Stimulated activated CD4-positive, alpha-beta T cell treated with anti-CD3 and anti-CD28 coated beads, Interleukin-1b, Interleukin-23, amount 100 ng/mL, for 48 hours (primary cell): Measurements from ENCODE around the gene FTO.

Source experiments
- DNase-seq: peaks from one replicate; pipeline ENCODE4 v3.0.0-alpha.2; 2020

The FTO gene

DNA sequence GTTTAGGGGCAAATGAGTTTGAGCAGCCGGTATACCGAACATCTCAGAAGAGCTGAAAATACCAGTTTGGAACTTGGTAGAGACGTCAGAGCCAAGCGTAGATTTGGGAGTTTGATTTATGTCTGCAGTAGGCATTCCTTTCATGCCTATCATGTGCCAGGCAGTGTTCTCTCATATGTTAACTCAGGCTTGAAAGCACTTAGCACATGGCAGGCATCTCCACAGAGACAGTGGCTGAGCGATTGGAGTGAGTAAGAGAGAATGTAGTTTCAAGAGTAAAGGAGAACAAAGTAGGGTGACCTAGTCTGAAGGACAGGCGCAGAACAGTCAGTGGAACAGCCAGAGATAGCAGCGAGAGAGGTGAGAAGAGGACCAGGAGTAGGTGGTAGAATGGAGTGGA is 207.0 kb downstream of the FTO start:
- no peak for DNase-seq

DNA sequence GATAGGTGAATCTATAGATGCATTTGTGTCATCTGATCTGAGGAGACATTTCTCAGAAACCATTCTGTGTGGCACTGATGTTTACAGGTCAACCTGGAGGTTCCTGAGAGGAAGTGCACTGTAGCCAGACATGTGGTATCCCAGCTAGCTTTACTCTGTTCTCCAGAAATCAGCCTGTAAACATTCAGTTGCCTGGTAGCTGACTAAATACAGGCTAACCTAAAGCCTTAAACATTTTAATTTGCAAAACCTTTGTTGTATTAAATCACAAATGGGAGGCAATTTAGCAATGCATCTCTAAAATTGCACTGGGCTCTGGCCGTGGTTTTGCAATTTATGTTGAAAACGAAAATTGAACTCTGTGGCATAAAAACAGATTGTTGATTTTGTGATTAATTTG is 207.6 kb downstream of the FTO start:
- DNase-seq: no peak

DNA sequence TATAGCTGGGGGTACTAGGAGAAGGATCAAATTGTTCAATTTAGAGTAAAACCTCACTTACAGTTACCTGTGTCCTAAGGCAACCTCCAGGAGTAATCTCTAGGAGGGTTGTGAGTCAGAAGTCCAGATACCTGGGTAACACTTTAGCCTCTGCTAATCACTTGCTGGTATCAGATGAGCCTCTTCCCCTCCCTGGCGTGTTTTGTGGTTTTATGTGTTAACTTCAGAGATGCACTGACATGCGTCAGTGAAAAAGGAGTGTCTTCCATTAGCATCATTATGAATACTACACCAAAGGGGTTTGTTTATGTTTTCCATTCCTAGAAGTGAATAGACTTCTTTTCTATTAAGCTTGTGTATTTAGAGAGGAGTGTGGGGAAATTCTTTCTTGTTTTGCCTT is 208.2 kb downstream of the FTO start:
- DNase-seq: peak; percentile 49

DNA sequence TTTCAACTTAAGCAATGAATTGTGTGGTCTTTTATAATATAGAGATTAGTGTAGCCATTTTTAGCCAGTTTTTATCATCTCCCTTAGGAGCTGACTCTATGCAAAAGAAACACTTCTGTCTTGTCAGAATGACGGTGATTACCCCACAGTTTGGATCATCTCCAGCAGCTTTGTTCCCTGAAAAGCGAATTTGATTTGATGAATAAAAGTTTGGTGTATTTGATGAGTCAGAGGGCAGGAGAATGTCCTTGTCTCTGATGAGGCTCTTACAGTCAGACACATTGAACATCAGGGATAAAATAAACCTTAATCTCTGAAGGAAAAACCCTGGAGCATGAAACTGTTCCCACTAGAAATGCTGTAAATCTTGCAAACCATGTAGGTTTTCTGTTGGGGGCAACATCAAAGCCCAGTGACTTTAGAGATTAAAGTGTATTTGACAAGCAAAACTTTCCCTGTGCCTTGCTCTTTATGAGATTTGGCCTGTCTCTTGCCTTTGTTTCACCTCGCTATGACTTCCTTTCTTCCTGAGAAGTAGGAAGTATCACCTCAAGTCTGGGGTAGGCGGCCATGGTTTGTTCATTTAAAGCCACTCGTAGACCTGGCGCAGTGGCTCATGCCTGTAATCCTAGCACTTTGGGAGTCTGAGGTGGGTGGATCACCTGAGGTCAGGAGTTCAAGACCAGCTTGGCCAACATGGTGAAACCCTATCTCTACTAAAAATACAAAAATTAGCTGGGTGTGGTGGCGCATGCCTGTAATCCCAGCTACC is 209.3 kb downstream of the FTO start:
- DNase-seq: peak; percentile 27

DNA sequence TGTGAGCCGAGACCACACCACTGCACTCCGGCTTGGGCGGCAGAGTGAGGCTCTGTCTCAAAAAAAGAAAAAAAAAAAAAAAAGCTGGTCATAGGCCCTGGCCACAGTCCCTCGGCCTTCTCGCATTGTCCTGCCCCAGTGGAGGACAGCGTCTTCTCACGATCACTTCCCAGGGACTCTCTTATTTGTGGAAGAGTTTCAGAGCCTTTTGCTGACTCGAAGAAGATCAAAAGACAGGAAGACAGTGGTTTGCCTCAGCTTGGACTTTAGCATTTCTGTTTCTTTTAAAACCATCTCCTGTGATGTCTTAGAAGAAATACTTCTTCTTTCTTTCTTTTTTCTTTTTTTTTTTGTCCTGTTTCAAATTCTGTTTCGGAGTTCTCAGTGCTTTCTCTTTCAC is 210.0 kb downstream of the FTO start:
- no peak for DNase-seq

DNA sequence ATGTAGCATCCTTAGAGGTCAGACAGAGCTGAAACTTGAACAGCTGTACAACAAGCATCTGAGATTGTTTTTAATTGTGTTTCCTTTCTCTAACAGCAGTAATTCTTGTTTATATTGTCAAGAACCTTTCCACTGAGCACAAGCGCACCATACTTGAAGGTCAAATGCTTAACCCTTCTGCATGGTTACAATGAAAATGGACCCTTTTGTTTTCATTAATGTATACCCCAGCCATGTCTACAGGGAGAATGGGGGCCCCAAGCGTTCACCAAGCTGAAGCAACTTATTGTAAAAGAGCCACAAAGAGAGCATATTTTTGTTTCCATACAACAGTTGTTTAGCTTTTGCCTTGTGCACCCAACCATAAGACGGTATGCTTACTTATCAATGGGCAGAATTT is 210.8 kb downstream of the FTO start:
- DNase-seq: no peak

DNA sequence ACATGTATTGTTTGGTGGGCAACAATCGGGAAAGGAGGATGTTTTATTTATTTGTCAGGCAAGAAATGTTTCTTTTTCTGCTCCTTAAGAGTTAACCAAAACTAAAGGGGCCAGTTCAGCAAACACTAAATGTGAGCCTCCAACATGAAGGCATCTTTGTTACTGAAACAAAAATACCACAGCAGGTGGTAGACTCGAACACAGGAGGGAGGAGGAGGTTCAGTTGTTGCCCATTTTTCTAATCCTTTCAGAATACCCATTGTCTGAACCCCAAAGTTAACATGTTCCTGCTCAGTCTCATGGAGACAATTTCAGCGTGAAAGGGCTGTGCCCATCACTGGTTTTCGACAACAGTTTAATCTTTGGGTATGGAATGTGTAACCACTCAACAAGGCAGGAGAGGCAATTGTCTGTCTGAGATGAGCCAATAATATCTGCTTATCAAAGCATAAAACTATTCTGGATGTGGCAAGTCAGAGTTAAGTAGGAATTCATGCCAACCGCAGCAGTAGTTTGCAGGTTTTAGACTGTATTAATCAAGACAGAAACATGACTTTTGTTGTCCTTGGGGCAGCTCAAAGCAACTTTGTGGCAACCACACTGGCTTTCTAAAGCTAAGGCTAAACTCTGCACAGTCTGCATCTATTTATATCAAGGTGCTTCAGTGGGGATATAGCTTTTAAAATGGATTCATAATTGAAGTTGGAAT is 211.7 kb downstream of the FTO start:
- no peak for DNase-seq

DNA sequence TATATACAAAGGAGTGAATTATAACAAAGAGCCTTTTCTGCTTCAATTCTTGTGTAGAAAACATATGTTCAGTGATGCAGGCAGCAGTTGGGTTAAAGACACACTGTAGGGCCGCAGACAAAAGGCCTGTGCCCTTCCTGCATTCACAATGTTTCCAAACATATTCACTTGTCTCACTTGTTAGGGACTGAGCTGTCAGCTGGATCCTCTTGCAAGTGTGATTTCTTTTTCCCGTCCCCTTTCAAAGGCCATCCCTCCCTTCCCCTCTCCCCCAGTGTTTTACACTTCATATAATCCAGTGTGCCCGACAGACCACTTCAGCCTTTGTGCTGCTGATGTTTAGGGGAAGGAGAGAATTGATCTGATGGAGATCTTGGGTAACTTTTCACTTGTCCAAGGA is 217.0 kb downstream of the FTO start:
- DNase-seq: no peak

DNA sequence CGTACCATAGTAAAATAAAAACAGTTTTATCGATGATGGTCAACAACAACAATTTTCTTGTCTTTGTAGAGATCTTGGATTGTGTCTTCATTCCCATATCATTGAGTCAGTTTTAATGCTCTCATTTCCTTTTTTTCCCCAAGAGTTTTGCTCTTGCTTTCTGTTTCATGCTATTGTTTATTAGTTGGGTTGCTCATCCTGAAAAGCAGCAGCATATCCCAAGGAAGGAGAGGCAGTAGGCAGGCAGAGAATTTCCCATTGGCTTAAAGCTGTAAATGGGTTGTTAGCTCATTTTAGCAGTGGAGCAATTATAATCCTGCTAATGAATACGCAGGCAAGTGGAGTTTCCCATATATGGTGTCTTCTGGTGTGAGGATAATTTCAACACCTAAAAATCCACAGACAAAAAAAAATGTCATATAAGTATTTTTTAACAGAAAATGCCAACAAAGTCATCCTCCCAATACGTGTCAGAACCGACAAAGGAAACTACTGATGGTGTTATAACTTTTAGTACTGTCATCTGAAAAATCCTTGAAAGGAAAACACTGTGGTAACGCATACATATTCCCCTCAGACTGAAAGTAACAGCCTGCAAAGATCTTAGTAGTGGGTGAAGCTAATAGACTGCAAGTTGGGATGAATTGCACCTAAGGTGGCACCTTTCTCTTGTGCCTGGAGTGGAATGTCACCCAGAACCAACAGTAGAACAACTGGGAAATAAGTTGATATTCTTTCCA is 218.3 kb downstream of the FTO start:
- no peak for DNase-seq

DNA sequence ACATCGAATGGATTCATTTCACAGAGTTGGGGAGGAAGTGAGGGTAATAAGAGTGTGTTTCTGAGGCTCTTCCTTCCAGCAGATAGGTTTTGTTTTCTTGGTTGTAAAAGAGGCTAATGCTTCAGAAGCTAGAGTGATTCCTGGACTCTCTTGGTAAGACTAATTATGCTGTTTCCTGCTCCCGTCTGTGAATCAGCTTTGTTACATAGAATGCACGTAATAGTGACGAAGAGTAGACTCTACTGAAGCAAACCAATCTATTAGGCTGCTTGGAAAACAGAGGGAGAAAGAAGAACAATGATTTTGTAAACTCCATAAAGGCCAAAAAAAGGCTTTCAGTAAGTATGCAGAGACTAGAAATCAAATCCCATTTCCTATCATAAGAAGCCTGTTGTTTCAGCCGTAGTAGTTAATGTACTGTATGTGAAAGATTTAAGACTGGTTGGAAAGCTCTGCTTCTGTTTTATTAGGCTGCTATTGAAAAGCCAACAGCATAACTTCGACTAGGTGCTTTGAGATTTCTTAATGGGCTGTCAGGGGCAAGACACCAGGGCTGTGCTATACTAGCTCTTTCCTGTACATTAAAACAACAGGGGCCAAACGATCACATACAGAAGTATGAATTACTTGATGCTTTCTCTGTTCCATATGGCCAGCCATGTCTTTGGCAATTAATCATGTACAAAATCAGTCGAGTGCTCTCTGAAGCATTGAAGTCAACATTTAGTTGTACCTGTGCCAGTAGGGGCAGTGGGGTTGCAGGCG is 219.0 kb downstream of the FTO start:
- DNase-seq: no peak

DNA sequence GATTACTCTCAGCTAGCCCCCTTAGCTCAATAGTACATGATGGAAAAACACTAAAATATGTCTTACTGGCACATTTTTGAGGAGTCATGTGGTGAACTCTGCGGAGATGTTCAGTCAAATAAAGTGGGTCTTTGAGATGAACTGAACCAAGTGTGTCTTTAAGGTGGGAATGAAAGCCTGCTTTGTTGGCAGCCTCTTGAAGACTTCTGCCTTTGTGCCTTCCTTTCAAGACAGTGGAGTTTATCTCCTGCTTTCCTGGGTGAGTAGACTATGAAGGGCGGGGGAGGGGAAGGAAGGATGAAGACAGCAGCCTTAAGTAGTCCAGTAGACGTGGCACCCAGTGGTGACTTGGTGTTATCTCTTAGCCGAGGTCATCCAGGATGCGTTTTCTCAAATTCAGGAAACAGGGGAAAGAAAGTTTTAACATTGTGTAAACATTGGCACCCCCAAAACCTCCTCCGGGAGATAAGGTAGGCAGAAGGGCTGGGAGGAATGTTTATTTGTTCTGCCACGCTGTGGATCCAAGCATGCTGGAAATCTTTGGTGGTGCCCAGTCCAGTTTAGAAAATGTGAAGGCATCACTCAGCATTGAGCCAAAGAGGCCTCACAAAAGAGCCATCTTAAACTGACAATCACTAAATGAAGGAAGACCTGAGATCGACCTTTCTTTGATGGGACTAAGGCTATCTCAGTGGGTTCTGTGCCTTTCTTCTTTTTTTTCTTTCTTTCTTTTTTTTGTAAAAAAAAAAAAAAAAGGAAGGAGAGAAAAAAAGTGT is 220.6 kb downstream of the FTO start:
- no peak for DNase-seq

DNA sequence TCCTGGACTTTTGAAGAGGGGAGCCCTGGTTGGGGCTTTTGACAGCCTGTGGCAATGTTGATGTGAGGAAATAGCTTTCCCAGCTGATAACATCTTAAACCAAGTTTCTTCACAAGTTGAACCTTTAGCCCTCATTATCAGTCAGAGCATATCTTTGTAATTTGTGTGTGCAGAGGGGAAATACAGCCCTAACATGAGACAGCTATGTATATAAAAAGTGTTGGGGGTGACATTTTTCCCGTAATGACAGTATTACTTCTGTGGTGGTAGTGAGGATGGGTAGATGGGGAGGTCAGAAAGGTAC is 221.1 kb downstream of the FTO start:
- DNase-seq: no peak

DNA sequence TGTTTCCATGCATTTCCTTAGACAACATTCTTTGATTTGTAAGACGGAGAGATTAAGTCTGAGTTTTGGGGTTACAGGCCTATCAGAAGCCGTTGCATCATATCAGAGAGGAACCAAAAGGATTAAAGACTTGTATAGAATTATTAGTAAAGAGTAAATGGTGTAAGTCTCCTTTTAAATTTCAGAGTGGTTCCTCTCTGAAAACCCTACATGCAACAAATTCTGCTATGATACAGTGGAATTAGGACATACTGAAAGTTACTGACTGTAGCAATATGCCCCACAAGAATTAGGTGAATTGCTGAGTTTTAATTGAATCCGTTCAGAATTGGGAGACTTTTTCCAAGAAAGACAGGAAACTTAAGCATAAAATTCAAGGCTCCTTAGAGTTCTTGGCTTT is 221.6 kb downstream of the FTO start:
- DNase-seq: no peak

DNA sequence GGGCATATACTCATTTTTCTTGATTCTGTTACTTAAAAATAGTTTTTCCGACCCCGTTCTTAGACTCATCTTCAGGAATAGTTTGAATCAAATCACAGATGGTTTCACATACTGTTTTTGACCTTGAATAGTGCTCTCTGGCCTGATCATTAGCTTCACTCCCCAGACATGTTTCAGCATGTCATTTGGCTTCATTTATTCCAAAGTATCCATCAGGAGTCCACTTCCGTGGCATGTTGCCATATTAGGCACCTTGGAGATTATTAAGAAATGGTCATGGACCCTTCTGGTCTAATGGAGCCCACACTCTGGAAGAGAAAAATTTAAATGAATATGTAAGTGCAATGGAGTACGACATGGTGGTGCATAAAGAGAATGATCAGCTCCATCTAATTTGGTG is 222.3 kb downstream of the FTO start:
- DNase-seq: no peak

DNA sequence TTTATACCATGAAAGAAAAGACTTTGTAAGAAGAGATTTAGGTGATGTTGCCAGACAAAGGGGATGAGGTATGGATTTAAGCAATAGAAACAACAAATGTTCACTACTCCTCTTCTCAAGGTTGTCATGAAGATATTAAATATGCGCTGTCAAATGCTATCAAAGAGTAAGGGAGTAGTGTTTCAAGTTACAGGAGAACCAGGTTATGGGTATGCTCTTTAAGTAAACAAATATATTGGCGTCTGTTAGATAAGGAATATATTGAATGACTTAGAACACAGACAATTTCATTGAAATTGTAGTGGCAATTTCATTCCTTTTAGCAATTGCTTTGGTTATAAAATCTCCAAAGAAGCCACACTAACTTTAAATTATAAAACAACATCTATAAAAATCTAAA is 229.0 kb downstream of the FTO start:
- DNase-seq: no peak

DNA sequence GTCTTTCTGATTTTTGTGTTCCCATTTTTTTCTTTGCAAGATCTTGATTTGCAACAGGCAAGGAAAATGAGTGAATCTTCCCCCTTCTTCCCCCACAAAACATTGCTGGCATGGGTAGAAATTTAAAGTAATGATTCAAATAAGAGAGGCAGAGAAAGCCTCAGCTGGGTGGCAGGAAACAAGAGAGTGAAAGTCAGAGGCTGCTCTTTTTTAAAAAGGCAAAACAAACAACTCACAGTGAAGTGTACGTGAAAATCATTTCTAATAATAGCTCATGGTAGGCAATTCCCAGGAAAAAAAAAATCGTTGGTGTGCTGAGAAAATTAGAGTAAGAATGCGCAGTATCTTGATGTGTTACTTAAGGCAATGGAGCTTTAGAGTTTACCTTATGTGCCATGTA is 229.5 kb downstream of the FTO start:
- no peak for DNase-seq

DNA sequence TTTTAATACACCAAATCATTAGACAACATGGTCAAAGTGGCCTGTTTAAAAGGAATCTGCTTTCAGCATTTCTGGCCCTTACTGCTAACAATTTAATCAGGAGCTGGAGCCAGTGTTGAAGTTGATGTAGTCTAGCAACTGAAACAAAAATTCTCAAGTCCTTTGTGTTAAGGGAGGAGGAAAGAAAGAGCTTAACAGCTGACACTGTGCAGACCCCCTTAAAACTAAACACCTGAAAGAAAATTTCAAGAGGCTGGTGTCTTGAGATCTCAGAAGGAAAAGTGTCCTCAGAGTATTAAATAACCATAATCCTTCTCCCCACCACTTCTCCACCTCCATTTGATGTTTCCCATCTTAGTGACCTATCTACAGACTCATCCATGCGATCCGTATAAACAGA is 232.1 kb downstream of the FTO start:
- DNase-seq: no peak

DNA sequence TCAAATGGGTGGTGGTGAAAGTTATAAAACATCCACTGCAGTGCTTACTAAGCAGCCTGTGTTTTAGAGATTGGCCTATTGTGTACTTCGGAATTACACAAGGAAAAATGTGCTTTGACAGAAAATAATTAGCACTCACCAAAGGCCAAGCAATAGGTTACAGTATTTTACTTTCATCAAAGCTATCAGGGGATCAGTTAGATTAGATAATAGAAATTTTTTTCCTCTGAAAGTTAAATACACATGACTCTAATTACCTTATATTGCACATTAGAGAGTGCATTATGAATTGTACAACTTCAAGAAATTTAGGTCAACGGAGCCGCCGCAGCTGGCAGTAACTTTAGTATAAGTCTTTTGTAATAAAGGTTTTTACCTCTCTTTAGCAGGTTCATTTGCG is 232.6 kb downstream of the FTO start:
- no peak for DNase-seq

DNA sequence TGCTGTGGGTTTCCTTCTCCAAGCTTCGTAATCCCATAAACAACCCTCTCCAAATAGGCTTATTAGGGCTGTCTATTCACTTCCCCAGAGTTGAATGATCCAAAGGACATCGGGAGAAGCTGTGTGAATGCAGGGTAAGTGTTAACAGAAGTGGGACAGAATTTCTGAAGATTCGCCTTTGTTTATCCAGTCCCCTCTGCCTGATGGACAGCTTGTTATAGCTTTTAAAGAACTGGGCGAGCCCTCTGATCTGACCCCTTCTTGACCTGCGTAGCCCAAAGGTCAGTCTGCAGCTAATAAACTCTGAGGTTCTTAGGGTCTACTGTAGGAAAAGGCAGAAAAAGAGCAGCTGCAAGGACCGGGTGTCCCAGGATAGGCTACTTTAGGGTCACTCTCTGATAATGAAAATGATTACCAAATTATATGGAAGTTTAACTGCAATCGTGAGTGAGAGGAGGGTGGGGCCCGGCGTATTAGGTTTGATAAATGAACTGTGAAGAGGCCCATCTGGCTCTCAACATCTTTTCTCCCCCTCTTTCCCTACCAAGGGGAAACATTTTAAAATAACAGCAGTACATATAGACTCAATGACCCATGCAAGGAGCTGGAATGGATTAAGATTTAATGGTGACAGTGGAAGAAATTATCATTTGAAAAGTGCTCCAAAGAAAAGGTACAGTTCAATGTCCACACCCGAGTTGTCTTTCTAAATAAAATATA is 233.4 kb downstream of the FTO start:
- DNase-seq: no peak

DNA sequence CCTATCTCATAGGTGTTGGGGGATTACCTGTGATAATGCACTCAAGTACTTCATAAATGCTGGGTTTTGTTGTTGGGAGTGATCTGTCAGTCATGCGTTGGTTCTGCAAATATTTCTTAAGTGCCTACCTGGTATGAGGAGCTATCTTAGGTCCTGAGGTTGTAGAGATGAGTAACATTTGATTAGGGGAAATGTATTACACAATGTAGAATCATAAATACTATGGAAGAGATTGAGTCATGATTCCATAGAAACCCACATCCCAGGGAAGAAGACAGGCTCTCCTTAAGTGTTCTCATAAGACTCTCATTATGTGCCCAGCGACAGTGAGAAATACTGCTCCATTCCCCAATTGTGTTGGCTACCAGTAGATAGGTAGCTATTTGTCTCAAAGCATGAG is 240.1 kb downstream of the FTO start:
- DNase-seq: no peak

DNA sequence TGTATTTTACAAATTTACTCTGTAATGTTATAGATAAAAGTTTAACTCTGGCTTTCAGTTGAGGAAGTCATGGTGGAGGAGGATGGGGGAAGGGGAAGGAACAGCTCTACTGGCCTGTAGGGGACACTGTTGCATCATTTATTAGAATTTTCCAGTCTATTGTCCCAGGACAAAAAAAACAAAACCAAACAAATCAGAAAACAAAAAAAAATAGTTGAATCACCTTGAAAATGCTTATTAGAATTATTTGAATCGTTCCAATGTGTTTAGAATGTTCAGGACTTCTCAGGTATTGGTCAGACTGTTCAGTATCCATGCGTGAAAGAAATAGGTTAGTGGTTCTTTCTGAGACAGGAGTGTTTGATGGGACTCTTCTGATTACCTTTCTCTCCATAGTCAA is 242.0 kb downstream of the FTO start:
- no peak for DNase-seq

DNA sequence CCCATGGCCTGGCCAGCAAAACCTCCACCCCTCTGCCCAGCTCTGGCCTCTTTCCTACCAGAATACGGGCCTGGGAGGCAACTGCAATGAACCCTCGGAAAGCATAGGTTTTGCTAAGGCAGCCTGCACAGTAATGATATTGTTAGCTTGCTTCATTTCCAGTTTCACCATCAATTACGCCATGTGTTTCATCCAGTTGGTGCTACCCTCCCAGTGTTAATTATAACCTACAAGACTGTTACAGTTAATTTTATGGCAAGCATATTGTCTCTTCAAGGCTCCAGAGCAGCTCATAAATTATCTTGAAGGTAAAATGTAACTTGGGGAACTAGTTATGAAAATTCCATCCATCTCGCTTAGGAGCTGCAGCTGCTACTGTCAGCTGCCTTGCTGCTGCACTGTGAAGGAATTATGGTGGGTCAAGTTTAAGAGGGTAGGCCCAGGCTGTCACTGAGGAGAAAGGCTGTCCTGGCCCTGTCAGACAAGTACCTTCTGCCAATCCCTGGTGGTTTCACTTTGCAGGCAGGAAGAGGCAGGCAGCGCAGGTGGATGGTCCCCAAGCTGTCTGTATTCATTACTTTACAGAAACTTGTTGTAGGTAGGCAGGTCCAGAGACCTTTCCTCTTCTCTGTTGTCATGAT is 242.9 kb downstream of the FTO start:
- DNase-seq: no peak
